Omental fat pad (tissue), 4 donors: ENCODE data around the gene ARHGEF11. TPM values are rescaled to one million over a fixed set of nuclear protein-coding genes. Genes with fewer than 3 reads are reported as not detected.

ENCODE experiments used
- ATAC-seq: fragments of 150-250 bp; one replicate; pipeline ENCODE4 v1.9.1; 2016; ENCODE audit warnings: mild to moderate bottlenecking, moderate library complexity; ENCODE audit not compliant: low FRiP score
- DNase-seq: peaks from one replicate; pipeline ENCODE4 v3.0.0-alpha.2; 2019; ENCODE audit warnings: low spot score
- total RNA-seq, 4 donors: library from RNA; depleted of rRNA; stranded (reverse); fragments of >200 nt; gene quantifications; one replicate each; pipeline ENCODE4 v1.1.0, GENCODE V29; 2016
- TF ChIP-seq, protein P1 (sequence below), 3 donors: fragments of 450-650 bp; IDR thresholded peaks; one replicate each; pipeline ENCODE4 v1.5.1; 2016 to 2017; ENCODE audit warnings: antibody characterized with exemption in 3 of 3, mild to moderate bottlenecking in 3 of 3, moderate library complexity in 2 of 3

The ARHGEF11 gene, protein sequence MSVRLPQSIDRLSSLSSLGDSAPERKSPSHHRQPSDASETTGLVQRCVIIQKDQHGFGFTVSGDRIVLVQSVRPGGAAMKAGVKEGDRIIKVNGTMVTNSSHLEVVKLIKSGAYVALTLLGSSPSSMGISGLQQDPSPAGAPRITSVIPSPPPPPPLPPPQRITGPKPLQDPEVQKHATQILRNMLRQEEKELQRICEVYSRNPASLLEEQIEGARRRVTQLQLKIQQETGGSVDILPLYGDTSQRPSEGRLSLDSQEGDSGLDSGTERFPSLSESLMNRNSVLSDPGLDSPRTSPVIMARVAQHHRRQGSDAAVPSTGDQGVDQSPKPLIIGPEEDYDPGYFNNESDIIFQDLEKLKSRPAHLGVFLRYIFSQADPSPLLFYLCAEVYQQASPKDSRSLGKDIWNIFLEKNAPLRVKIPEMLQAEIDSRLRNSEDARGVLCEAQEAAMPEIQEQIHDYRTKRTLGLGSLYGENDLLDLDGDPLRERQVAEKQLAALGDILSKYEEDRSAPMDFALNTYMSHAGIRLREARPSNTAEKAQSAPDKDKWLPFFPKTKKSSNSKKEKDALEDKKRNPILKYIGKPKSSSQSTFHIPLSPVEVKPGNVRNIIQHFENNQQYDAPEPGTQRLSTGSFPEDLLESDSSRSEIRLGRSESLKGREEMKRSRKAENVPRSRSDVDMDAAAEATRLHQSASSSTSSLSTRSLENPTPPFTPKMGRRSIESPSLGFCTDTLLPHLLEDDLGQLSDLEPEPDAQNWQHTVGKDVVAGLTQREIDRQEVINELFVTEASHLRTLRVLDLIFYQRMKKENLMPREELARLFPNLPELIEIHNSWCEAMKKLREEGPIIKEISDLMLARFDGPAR (N-terminal part only)
- 10 to 100 TPM; 26.4 to 46.5 (median 35.6) TPM for total RNA-seq

- peak; percentile 100 for ATAC-seq
Observed at GRCh38 chr1:157045250-157046218, at the start of gene ARHGEF11. Gene ARHGEF11 (minus strand): TSS chr1:157045742. CDS start chr1:157044330, 1,412 bp downstream.

DNA sequence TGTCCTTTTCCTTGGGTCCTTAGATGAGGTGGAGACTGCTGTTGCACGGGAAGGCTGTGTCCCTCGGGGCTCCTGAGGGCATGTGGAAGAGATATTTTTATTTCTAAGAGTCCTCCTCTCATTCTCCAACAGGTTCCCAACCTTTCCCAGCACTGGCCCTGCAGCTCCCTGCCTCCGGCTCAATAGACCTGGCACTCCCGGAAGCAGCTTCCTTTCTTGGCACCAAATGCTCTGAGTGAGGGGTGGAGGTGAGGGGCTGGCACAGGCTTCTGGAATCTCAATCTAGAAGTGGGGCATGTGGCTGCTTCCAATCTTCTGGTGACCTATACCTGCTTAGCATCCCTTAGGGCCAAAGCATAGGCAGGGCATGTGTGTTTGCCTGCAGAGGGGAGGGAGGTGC is 49.5 kb upstream of the ARHGEF11 start:
- TF ChIP-seq, protein P1, sequence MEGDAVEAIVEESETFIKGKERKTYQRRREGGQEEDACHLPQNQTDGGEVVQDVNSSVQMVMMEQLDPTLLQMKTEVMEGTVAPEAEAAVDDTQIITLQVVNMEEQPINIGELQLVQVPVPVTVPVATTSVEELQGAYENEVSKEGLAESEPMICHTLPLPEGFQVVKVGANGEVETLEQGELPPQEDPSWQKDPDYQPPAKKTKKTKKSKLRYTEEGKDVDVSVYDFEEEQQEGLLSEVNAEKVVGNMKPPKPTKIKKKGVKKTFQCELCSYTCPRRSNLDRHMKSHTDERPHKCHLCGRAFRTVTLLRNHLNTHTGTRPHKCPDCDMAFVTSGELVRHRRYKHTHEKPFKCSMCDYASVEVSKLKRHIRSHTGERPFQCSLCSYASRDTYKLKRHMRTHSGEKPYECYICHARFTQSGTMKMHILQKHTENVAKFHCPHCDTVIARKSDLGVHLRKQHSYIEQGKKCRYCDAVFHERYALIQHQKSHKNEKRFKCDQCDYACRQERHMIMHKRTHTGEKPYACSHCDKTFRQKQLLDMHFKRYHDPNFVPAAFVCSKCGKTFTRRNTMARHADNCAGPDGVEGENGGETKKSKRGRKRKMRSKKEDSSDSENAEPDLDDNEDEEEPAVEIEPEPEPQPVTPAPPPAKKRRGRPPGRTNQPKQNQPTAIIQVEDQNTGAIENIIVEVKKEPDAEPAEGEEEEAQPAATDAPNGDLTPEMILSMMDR (IDR thresholded peaks at IDR 0.05): no peak
- ATAC-seq (no peak), DNase-seq (no peak)

More at GRCh38 chr1:157045250-157046218, at the start of gene ARHGEF11:
- TF ChIP-seq, protein P1 (IDR thresholded peaks at IDR 0.05): no peak
- DNase-seq: peak; percentile 40

- no peak for DNase-seq
- TF ChIP-seq, protein P1 (IDR thresholded peaks at IDR 0.05): no peak
- peak; percentile 29 for ATAC-seq
Observed at GRCh38 chr1:157092831-157093230, 47.3 kb upstream of the ARHGEF11 start.

- no peak for ATAC-seq
- no peak for DNase-seq
- TF ChIP-seq, protein P1 (IDR thresholded peaks at IDR 0.05): no peak
Observed at GRCh38 chr1:157091668-157092273, 46.2 kb upstream of the ARHGEF11 start.

DNA sequence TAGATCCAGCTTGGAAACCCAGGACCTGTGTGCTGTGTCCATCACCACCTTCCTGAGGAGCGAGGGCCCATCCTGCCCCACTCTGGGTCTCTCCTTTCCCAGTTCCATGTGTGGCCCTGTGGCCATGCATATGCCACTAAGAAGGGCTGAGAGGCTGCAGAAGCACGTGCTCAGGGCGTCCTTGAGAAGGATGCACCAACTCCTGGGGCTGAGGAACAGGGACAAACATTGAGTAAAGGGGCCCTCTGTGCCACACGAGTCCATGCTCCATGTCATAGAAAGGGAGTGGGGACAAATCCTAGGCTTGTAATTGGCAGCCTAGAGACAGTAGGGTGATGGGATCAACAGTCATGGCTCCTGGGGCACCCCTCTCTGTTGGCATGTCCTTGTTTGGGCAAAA is 45.6 kb upstream of the ARHGEF11 start:
- no peak for ATAC-seq
- no peak for DNase-seq
- TF ChIP-seq, protein P1 (IDR thresholded peaks at IDR 0.05): no peak

DNA sequence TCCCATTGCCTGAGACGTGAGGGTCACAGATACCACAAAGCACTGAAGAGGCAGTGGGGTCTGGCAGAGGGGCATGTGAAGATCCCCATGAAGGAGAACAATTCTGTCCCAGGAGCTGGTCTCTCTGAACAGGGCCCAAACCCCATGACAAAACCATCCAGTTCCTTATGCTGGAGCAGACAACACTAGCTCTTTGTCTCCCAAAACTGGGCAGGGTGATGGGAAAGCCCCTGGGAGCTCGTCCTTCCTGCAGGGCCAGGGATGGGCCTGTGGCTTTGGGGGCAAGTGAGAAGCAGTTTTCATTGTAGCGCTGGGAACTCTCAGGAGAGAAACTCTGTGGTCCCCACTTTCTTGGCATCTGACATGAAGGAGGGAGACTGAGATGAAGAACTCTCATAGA is 45.2 kb upstream of the ARHGEF11 start:
- TF ChIP-seq, protein P1 (IDR thresholded peaks at IDR 0.05): no peak
- DNase-seq (no peak), ATAC-seq (no peak)
